HG02970 (cell line): ENCODE data around the gene RNF150.
"Not testable (repeated sequence)": the region's sequence is repeated elsewhere in the genome, so short reads cannot be mapped to it uniquely, and the experiment has no call there.

Experiments
- ATAC-seq: cut with Tn5 transposase; IDR thresholded peaks from one replicate; pipeline ENCODE4 v1.9.1; 2021; ENCODE audit warnings: mild to moderate bottlenecking, moderate library complexity, moderate number of reproducible peaks; ENCODE audit not compliant: unreplicated experiment, low FRiP score

The RNF150 gene

GRCh38 chr4:141079393-141079930, 53.8 kb downstream of the RNF150 start:
- no peak for ATAC-seq

GRCh38 chr4:141078871-141079270, 54.4 kb downstream of the RNF150 start:
- no peak for ATAC-seq

- no peak for ATAC-seq
Observed at GRCh38 chr4:141077611-141078225, 55.6 kb downstream of the RNF150 start.

- ATAC-seq = no peak
Observed at GRCh38 chr4:141075553-141075952, 57.7 kb downstream of the RNF150 start.

GRCh38 chr4:141074098-141074878, 59.0 kb downstream of the RNF150 start:
- ATAC-seq = no peak

GRCh38 chr4:141066690-141067089, 66.6 kb downstream of the RNF150 start:
- ATAC-seq = no peak

- ATAC-seq = no peak
Observed at GRCh38 chr4:141065872-141066271, 67.4 kb downstream of the RNF150 start.

GRCh38 chr4:141062651-141063050, 70.6 kb downstream of the RNF150 start:
- no peak for ATAC-seq

- ATAC-seq = no peak
Observed at GRCh38 chr4:141058591-141059512, 74.4 kb downstream of the RNF150 start.

- no peak for ATAC-seq
Observed at GRCh38 chr4:141057582-141057981, 75.7 kb downstream of the RNF150 start.

GRCh38 chr4:141056473-141056872, 76.8 kb downstream of the RNF150 start:
- no peak for ATAC-seq

GRCh38 chr4:141054446-141054845, 78.8 kb downstream of the RNF150 start:
- no peak for ATAC-seq

GRCh38 chr4:141050999-141051398, 82.3 kb downstream of the RNF150 start:
- ATAC-seq = not testable (repeated sequence)

GRCh38 chr4:141047228-141047884, 85.9 kb downstream of the RNF150 start:
- ATAC-seq = no peak

GRCh38 chr4:141046255-141046654, 87.0 kb downstream of the RNF150 start:
- ATAC-seq = no peak

GRCh38 chr4:141045848-141046247, 87.4 kb downstream of the RNF150 start:
- ATAC-seq = no peak

GRCh38 chr4:141041021-141041476, 92.2 kb downstream of the RNF150 start:
- ATAC-seq = no peak

- ATAC-seq = no peak
Observed at GRCh38 chr4:141039156-141039555, 94.1 kb downstream of the RNF150 start.

- no peak for ATAC-seq
Observed at GRCh38 chr4:141038428-141038827, 94.8 kb downstream of the RNF150 start.

- ATAC-seq = no peak
Observed at GRCh38 chr4:141037446-141037845, 95.8 kb downstream of the RNF150 start.
